ENCODE measurements around the gene MAST4.

DNA sequence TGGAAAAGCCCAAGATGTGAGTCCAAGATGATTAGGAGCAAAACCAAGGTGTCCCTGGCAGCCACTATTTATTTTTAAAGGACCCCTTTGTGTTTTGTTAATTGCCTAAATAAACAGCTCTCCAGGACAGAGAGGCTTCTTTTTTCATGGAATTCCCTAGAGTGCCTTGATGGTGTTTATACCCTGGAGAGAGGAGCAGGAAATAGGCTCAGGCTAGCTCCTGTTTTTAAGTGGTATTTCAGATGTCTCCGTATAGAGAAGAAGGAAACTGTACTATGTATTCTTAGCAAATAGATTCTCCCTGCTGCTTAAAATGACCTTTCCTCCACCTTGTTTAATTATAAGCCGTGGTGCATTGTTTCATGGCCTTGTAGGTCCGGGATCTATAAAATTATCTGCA lies 308.0 kb downstream of the MAST4 start:
- TF ChIP-seq ZNF121 (CRISPR knock-in tag; IDR thresholded peaks at IDR 0.05), result no peak
- TF ChIP-seq NFE2L1 (CRISPR knock-in tag; IDR thresholded peaks at IDR 0.05; ENCODE audit: borderline replicate concordance), result no peak
- TF ChIP-seq, protein P1, sequence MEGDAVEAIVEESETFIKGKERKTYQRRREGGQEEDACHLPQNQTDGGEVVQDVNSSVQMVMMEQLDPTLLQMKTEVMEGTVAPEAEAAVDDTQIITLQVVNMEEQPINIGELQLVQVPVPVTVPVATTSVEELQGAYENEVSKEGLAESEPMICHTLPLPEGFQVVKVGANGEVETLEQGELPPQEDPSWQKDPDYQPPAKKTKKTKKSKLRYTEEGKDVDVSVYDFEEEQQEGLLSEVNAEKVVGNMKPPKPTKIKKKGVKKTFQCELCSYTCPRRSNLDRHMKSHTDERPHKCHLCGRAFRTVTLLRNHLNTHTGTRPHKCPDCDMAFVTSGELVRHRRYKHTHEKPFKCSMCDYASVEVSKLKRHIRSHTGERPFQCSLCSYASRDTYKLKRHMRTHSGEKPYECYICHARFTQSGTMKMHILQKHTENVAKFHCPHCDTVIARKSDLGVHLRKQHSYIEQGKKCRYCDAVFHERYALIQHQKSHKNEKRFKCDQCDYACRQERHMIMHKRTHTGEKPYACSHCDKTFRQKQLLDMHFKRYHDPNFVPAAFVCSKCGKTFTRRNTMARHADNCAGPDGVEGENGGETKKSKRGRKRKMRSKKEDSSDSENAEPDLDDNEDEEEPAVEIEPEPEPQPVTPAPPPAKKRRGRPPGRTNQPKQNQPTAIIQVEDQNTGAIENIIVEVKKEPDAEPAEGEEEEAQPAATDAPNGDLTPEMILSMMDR (CRISPR knock-in tag; IDR thresholded peaks at IDR 0.05), result no peak
- no peak for TF ChIP-seq NFYC (CRISPR knock-in tag; IDR thresholded peaks at IDR 0.05)
- TF ChIP-seq NR3C1 (CRISPR knock-in tag; IDR thresholded peaks at IDR 0.05), result no peak
- no peak for TF ChIP-seq RFX5 (IDR thresholded peaks at IDR 0.05; ENCODE audit: low read depth, low read length)
- no peak for TF ChIP-seq GPBP1L1 (CRISPR knock-in tag; IDR thresholded peaks at IDR 0.05)
- TF ChIP-seq MXD1 (CRISPR knock-in tag; IDR thresholded peaks at IDR 0.05), result no peak

Data from HepG2 (cell line).